GM18873 (cell line): ENCODE data around the gene LATS2.

ENCODE experiments used
- ATAC-seq: cut with Tn5 transposase; IDR thresholded peaks from one replicate; pipeline ENCODE4 v1.9.1; 2021; ENCODE audit warnings: mild to moderate bottlenecking, moderate library complexity, moderate number of reproducible peaks; ENCODE audit not compliant: unreplicated experiment, low FRiP score

Gene LATS2

GRCh38 chr13:21048901-21049698, 12.3 kb downstream of the LATS2 start:
- no peak for ATAC-seq

- ATAC-seq, result no peak
These were observed 13.6 kb downstream of the LATS2 start for GRCh38 chr13:21047591-21048282.

- no peak for ATAC-seq
These were observed 14.3 kb downstream of the LATS2 start for GRCh38 chr13:21047087-21047486.

GRCh38 chr13:21046203-21046602, 15.2 kb downstream of the LATS2 start:
- ATAC-seq, result no peak

- no peak for ATAC-seq
These were observed 16.3 kb downstream of the LATS2 start for GRCh38 chr13:21045100-21045499.

- ATAC-seq, result no peak
These were observed 17.5 kb downstream of the LATS2 start for GRCh38 chr13:21043898-21044297.

- ATAC-seq, result no peak
These were observed 21.1 kb downstream of the LATS2 start for GRCh38 chr13:21040120-21040826.

- no peak for ATAC-seq
These were observed 22.1 kb downstream of the LATS2 start for GRCh38 chr13:21039097-21039800.

- no peak for ATAC-seq
These were observed 23.7 kb downstream of the LATS2 start for GRCh38 chr13:21037656-21038055.

- ATAC-seq, result no peak
These were observed 25.9 kb downstream of the LATS2 start for GRCh38 chr13:21035498-21035897.

GRCh38 chr13:21034603-21035191, 26.7 kb downstream of the LATS2 start:
- ATAC-seq, result no peak

- no peak for ATAC-seq
These were observed 27.4 kb downstream of the LATS2 start for GRCh38 chr13:21033856-21034602.

GRCh38 chr13:21033212-21033840, 28.1 kb downstream of the LATS2 start:
- no peak for ATAC-seq

- ATAC-seq, result no peak
These were observed 28.7 kb downstream of the LATS2 start for GRCh38 chr13:21032656-21033055.

- no peak for ATAC-seq
These were observed 29.7 kb downstream of the LATS2 start for GRCh38 chr13:21031594-21032275.

- ATAC-seq, result no peak
These were observed 35.8 kb downstream of the LATS2 start for GRCh38 chr13:21025539-21025938.

GRCh38 chr13:21022056-21022979, 39.1 kb downstream of the LATS2 start:
- no peak for ATAC-seq

- no peak for ATAC-seq
These were observed 40.8 kb downstream of the LATS2 start for GRCh38 chr13:21020581-21020980.
